ENCODE measurements around the gene PDCD7.
"Not testable (repeated sequence)": the region's sequence is repeated elsewhere in the genome, so short reads cannot be mapped to it uniquely, and the experiment has no call there.

Gene PDCD7, protein sequence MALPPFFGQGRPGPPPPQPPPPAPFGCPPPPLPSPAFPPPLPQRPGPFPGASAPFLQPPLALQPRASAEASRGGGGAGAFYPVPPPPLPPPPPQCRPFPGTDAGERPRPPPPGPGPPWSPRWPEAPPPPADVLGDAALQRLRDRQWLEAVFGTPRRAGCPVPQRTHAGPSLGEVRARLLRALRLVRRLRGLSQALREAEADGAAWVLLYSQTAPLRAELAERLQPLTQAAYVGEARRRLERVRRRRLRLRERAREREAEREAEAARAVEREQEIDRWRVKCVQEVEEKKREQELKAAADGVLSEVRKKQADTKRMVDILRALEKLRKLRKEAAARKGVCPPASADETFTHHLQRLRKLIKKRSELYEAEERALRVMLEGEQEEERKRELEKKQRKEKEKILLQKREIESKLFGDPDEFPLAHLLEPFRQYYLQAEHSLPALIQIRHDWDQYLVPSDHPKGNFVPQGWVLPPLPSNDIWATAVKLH

DNA sequence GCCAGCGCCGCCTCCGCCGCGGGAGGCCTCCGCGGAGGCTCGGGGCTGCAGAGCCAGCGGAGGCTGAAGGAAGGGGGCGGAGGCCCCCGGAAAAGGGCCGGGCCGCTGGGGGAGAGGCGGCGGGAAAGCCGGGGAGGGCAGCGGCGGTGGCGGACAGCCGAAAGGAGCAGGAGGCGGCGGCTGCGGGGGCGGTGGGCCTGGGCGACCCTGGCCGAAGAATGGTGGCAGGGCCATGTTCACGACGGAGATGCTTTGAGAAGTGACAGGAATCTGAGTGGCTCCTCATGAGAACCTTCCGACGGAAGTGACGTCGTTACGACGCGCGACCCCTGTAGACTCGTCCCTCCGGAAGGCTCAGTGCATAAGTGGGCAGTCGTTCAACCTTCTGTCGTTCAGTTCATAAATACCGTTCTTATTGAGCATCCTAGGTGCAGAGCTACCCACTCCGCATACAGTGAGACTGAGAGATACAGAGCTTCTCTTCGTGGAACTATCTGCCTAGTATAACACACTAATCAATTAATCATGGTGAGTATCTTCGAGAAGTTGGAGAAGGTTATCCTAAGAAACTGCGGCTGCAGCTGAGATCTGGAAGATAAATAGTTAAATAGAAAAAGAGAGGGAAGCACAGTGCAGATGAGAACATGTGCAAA is at the start of gene PDCD7:
TSS of gene PDCD7 (minus strand) at position 261 of the 653 bp plus-strand sequence. CDS start at position 234, 27 bp downstream.
- peak; percentile 90 for DNase-seq

DNA sequence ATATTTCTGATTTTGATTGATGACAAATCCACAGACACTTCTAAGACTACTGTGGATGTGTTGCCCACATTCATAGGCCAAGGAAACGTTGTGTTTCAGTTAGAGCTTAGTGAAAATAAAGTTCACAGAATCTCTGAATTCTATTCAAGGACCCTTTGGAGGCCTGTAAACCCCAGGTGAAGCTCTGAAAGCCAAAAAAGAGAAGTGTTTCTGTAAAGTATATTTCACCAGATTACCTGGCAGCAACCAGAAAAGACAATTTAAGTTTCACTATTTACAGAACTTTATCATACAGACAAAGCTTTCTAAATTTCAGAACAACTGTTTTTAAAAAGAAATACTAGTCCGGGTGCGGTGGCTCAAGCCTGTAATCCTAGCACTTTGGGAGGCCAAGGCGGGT is 48.9 kb upstream of the PDCD7 start:
- no peak for DNase-seq

DNA sequence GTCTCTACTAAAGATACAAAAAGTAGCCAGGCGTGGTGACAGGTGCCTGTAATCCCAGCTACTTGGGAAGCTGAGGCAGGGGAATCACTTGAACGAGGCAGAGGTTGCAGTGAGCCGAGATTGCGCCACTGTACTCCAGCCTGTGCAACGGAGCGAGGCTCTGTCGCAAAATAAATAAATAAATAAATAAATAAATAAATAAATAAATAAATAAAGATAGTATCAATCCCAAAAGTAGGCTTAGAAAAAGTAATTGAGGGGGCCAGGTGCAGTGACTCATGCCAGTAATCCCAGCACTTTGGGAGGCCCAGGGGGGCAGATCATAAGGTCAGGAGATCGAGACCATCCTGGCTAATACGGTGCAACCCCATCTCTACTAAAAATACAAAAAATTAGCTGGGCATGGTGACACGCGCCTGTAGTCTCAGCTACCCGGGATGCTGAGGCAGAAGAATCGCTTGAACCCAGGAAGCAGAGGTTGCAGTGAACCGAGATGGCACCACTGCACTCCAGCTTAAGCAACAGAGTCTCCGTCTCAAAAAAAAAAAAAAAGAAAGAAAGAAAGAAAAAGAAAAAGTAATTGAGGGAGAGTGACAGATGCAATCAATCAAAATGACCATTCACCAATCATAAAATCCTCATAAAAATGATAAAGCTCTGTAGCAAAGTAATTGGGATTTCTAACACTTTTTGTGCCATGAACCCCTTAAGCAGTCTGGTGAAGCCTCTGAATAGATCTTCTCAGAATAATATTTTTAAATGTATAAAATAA is 48.2 kb upstream of the PDCD7 start:
- DNase-seq, result not testable (repeated sequence)

DNA sequence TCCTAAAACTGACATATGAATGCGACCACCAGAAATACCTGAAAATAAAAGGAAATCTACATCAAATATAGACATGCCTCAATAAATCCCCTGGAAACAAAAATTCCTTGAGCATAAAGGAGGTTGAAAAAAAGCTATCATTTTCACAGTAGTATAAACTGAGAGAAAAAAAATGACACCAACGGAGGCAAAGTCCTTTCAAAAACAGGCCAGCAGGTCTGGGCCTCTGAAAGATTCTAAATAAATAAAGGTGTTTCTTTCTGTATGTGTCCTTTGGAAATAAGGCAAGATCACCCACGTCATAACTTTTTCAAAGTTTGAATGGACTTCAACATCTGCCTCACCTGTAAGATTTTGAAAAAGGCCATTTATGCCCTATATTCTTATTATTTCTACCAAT is 46.6 kb upstream of the PDCD7 start:
- DNase-seq, result no peak

DNA sequence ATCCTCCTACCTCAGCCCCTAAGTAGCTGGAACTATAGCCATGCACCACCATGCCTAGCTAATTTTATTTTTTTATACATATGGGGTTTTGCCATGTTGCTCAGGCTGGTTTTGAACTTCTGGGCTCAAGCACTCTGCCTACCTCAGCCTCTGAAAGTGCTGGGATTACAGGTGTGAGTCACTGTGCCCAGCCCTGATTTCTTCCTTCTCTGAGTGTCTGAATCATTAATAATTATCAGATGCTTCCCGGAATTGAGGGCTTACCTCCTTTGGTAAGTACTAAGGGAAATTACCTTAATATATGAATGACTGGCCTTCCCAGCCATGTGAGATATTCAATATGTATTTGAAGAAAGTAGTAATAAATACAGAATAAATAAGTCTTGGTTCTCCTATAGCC is 44.3 kb upstream of the PDCD7 start:
- DNase-seq, result no peak

DNA sequence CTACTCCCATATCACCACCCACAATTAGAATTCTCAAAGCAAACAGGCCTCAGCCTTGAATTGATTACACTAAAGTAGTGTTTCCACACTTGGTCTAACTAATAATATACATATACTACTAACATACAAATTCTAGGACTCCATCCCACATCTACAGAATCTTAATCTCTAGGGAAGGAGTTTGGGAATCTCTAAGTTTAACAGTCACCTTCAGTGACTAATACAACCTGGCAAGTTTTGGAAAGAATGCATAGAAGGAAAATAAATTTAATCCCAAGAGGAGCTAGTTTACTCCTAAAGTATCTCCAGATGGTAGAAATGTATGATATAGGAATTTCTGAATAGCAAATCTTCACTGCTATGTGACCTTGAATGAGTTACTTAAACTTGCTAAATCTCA is 42.4 kb upstream of the PDCD7 start:
- no peak for DNase-seq

DNA sequence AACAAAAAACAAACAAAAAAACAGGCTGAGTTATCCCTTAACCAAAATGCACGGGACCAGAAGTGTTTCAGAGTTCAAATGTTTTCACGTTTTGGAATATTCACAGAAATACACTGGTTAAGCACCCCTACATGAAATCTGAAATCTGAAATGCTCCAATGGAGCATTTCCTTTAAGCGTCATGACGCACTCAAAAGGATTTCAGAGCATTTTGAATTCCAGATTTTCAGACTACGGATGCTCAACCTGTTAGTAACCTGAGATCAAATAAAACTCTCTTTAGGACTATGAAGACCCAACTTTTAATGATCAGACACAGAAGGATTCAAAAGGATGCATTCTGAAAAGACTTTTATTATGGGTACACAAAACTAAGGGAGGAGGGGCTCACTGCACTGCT is 41.9 kb upstream of the PDCD7 start:
- no peak for DNase-seq

DNA sequence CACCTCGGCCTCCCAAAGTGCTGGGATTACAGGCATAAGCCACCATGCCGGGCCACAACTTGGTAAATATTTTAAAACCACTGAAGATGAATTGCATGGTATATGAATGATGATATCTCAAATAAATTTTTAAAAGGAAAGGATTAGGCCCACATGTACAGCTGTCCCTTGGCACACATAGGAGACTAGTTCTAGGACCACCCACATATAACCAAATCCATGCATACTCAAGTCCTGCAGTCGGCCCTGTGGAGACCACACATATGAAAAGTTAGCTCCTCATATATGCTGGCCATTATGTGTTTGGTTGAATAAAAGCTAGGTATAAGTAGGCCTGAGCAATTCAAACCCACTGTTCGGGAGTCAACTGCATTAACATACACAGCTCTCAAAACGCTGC is 40.9 kb upstream of the PDCD7 start:
- no peak for DNase-seq

DNA sequence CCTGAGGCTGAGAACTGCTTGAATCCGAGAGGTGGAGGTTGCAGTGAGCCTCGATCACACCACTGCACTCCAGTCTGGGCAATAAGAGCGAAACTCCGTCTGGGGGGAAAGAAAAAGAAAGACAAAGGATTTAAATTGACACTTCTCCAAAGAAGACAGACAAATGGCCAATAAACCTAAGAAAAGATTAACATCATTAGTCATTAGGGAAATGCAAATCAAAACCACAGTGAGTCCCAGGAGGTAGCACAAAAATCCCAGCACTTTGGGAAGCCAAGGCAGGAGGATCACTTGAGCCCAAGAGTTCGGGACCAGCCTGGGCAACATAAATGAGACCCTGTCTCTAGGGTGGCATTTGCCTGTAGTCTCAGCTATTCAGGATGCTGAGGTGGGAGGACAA is 38.9 kb upstream of the PDCD7 start:
- DNase-seq, result no peak

DNA sequence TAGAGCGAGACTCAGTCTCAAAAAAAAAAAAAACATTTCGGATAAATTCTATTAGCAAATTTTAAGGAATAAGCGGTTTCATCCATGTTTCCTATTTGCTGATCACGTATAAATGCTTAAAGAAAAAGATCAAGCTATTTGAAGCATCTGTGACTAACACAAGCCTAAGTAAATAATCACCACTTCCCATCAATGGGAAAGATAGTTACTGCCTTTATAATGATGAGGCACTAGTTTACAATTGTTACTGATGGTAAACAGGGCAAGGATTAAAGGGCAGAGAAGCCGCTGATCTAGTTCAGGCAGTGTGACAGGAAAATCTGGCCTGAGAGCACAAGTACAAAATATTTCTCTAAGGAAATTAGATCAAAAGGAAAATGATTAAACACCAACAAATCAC is 37.8 kb upstream of the PDCD7 start:
- DNase-seq, result no peak

DNA sequence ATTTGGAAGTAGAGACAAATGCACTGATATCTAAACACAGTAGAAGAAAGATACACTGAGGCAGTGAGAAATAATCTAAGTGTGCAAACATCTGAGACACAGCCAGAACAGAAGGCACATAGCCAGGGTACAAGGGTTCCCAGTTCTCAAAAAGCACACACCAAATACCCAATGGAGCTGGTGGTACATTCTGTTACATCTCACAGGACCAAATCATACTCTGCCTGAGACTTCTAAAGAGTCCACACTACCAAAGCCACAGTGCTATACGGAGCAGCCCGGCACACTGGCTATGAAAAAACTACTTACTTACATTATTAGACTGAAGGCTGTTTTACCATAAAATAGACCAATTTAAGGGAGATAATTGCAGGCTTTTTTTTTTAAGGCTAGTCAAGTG is 32.3 kb upstream of the PDCD7 start:
- DNase-seq, result no peak

DNA sequence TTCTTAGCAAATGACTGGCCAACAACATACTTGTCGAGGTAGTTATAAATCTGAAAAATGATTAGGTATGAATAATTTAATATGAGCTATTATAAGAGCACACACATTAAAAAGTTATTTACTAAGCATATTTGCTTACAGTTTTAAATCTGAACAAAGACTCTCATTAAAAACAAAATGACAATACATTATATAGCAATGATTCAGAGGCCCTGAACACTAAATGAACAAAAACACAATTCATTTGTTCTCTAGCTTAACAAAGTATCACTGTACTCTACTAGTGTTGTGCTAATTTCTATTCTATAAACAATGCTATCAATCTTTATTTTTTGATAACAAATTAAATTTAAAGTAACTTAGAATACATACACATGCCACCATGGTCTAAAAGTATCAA is 30.5 kb upstream of the PDCD7 start:
- no peak for DNase-seq

DNA sequence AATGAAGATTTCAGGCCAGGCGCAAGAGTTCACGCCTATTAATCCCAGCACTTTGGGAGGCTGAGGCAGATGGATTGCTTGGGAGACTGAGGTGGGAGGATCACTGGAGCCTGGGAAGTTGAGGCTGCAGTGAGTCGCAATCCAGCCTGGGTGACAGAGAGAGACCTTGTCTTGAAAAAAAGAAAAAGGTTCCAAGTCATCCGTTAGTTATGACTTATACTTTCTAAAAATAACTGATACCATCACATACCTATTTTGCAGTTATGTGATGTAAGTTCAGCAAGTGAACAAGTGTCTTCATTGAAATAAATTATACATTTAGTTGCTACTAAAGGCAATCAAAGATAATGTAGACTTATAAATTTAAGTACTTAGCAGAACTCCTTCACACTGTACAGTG is 29.4 kb upstream of the PDCD7 start:
- DNase-seq, result no peak

DNA sequence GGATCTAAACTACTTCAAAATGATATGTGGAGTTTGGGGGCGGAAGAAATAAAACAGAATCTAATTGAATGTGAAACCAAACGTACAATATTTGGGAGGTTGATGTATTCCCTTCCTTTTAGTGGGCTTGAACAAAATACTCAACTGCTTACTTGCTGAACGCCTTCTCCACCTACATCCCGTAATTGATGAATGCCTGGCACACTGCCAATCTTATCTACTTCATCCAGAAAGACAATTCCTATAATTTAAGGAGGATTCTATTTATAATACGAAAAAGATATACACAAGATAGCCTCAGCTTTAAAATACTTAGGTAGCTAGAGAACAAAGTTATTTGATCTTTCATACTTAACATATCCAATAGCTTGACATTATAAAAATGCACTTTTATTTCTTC is 23.1 kb upstream of the PDCD7 start:
- DNase-seq, result peak; percentile 0

DNA sequence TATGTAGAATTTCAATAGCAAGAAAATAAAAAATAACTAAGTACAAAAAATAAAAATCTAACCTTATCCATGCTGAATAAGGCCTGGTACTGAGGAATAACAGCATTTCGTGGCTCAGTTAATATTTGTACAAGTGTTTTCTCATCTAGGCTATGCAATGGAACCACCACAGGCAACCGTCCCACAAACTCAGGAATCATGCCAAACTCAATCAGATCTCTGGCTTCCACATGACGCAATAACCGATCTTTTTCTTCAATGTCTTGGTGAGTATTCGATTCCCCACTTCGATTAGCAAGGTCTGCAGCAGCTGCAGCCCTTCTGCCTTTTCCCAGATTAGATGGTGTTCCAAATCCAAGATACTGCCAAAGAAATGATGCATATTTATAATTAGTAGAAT is 21.1 kb upstream of the PDCD7 start:
- no peak for DNase-seq

DNA sequence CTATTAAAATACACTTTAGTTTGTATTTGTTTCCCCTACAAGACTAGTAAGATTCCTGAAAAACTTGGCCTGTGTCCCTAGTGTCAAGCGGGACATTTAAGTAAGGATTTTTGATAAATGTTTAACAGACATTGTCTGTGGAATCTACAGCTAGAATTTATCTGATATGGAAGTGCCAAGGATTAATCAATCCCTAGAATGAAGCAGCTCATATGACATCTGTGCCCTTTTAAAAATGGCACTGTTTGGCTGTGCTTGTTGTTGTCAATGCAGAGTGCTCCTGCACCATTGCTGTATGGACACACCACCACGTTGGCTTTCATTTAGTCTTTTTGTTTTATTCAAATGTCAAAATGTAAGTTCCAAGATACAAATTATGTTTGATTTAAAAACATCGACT is 14.3 kb upstream of the PDCD7 start:
- DNase-seq, result no peak

DNA sequence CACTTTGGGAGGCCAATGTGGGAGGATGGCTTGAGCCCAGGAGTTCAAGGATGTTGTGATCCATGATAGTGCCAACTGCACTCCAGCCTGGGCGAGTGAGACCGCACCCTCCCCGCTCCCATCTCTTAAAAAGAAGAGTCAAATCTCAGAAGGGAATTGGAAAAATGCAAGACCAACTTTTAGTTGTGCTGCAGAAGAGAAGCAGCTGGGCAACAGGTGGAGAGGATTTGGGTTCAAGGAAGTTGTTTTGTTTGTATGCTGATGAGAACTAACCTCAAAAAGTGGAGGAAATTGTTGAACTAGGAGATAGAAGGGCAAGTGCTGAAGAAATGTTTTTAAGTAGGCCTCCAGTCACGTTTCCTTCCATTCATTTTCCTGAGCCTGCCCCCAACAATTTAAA is 12.8 kb upstream of the PDCD7 start:
- no peak for DNase-seq

DNA sequence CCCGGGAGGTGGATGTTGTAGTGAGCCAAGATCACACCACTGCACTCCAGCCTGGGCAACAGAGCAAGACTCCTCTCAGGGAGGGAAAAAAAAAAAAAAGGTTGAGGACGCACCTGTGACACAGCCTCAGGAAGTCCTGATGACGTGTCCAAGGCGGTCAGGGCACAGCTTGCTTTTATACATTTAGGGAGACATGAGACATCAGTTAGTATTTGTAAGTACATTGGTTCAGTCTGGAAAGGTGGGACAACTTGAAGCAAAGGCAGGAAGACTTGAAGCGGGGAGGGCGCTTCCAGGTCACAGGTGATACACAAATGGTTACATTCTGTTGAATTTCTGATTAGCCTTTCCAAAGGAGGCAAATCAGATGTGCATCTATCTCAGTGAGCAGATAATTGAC is 5.0 kb upstream of the PDCD7 start:
- DNase-seq, result not testable (repeated sequence)

DNA sequence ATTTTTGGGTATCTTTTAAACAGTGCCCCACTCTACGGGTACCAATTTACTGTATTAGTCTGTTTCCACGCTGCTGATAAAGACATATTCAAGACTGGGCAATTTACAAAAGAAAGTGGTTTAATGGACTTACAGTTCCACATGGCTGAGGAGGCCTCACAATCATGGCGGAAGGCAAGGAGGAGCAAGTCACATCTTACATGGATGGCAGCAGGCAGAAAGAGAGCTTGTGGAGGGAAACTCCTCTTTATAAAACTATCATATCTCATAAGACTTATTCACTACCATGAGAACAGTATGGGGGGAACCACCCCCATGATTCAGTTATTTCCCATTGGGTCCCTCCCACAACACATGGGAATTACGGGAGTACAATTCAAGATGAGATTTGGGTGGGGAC is 4.3 kb upstream of the PDCD7 start:
- not testable (repeated sequence) for DNase-seq

DNA sequence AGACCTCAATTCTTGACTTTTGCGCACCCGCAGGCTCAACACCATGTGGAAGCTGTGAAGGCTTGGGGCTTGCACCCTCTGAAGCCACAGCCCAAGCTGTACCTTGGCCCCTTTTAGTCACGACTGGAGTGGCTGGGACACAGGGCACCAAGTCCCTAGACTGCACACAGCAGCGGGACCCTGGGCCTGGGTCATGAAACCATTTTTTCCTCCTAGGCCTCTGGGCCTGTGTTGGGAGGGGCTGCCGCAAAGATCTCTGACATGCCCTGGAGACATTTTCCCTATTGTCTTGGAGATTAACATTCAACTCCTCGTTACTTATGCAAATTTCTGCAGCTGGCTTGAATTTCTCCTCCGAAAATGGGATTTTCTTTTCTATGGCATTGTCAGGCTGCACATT is 3.5 kb upstream of the PDCD7 start:
- not testable (repeated sequence) for DNase-seq

DNA sequence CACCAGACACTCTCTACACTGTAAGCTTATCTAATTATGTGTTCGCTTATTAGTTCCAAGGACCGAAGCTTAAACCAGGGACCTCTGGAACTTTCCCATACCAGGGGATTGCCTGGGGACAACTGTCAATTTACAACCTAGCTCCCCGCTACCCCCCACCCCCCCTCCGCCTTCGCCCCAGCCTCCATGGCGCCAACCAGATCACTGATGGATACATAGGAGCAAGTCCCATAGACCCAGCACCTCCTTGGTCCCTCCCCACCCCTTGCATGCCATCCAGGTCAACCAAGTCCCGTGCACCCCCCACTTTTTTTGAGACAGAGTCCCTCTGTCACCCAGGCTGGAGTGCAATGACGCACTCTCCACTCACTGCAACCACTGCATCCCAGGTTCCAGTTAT is 930 bp upstream of the PDCD7 start:
- no peak for DNase-seq

DNA sequence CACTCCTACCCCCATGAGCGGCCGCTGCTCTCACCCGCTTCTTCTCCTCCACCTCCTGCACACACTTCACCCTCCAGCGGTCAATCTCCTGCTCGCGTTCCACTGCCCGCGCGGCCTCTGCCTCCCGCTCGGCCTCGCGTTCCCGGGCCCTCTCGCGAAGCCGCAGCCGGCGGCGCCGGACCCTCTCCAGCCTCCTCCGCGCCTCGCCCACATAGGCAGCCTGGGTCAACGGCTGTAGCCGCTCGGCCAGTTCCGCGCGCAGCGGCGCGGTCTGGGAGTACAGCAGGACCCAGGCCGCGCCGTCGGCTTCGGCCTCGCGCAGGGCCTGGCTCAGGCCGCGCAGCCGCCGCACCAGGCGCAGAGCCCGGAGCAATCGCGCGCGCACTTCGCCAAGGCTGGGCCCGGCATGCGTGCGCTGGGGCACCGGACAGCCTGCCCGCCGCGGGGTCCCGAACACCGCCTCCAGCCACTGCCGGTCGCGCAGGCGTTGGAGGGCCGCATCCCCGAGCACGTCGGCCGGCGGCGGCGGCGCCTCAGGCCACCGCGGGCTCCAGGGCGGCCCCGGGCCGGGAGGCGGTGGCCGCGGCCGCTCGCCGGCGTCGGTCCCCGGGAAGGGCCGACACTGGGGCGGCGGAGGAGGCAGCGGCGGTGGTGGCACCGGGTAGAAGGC is 595 bp downstream of the PDCD7 start:
- peak; percentile 16 for DNase-seq

DNA sequence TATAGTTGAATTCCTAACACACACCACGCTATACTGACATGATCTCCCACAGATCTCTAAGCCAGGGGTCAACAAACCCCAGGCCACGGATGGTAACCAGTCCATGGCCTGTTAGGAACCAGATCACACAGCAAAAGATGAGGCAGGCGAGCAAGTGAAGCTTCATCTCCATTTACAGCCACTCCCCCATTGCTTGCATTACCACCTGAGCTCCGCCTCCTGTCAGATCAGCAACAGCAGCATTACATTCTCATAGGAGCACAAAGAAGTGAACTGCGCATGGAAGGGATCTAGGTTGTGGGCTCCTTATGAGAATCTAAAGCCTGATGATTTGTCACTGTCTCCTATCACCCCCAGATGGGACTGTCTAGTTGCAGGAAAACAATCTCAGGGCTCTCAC is 2.7 kb downstream of the PDCD7 start:
- DNase-seq, result no peak

Measured in COR-L47 (cell line).